ENCODE measurements around the gene PLEKHG2.

The PLEKHG2 gene

DNA sequence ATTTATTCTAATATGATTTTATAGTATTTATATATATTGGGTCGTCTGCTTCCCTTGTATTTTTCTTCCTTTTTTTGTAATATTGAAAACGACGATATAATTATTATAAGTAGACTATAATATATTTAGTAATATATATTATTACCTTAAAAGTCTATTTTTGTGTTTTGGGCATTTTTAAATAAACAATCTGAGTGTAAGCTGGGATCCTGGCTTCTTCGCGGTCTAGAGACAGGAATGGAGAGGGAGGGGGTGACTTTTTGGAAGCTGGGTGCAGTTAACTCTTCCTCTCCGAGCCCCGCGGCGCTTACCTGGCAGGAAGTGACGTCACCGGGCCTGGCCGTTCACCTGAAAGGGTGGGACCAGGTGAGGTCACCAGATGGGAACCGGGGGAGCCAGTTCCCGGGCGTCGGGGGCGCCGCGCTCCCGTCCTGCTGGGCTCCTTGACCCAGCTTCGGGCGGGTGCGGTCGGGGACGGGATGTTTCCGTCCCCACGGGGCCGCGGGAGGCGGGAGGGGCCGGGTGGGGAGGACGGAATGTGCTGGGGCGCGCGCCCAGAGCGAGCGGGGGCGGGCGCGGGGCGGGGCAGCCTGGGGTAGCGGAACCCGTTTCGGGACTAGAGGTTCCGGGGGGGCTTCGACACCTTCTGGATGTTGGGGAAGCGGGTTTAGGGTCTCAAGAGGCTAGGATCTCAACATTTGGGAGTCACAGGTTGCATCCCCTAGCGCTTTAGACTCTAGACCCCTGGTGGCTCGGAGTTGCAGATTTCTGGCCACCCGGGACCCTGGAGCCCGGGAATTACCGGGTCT lies 3.1 kb upstream of the PLEKHG2 start:
- Histone ChIP-seq H3K27ac (ENCODE audit: low read length) (peak overlapping the region; percentile 99), H3K4me1 (ENCODE audit: control insufficient read depth in 1 of 2, insufficient read depth in 2 of 2, low read length in 2 of 2) (peaks cover 0 to 25% of the 10 kb centered on the region in 2 donors), H3K4me3 (ENCODE audit: low read depth in 1 of 2, low read length in 2 of 2) (peak overlapping the region; percentile 98 to 99), H3K27me3 (ENCODE audit: low read depth, low read length) (no peaks in the 10 kb centered on the region), H3K9me3 (ENCODE audit: control insufficient read depth in 1 of 2, low read length in 2 of 2) (no peaks in the 10 kb centered on the region), H3K36me3 (ENCODE audit: control insufficient read depth in 1 of 2, insufficient read depth in 2 of 2, low read length in 2 of 2) (peaks cover 17 to 22% of the 10 kb centered on the region in 2 donors)

DNA sequence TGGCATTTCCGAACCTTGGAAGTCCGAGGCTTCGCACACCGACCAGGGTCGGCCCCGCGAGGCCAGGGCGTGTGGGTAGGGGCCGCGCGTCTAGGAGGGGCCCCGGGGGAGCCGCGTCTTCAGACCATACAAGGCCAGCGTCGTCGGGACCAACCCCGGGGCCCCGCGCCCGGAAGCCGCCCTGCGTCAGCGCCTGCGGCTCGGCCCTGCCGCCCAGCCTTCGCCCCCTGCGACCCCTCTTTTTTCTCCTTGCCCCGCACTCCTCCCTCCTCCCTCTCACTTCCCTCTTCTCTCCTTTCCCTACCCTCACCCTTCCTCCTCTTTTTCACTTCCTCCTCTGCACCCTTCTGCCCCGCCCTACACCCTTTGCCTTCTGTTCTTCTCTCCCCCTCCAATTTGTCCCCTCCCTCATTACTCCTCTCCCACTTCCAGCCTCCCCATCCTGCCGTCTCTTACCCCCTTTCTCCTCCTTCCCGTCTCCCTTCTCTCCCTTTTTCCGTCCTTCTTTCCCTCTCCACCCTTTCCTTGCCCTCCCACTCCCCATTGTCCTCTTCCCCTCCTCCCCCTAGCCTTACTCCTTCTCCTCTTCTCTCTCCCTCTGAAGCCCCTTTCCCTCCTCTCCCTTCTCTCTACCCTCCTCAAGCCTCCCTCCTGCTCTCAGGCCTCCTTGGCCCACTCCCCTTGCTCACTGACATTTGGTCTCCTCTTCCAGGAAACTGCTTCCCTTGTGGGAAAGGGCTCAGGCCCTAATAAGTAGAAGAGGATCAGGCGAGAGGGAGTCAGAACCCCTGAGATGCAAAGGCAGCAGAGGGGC lies 2.2 kb upstream of the PLEKHG2 start:
- H3K27me3 ChIP-seq (ENCODE audit: low read depth, low read length), result no peaks in the 10 kb centered on the region
- H3K4me1 ChIP-seq (ENCODE audit: control insufficient read depth in 1 of 2, insufficient read depth in 2 of 2, low read length in 2 of 2), result peaks cover 0 to 30% of the 10 kb centered on the region in 2 donors
- peak overlapping the region; percentile 99 for H3K27ac ChIP-seq (ENCODE audit: low read length)
- H3K36me3 ChIP-seq (ENCODE audit: control insufficient read depth in 1 of 2, insufficient read depth in 2 of 2, low read length in 2 of 2), result peaks cover 17 to 22% of the 10 kb centered on the region in 2 donors
- peak overlapping the region; percentile 57 to 61 for H3K4me3 ChIP-seq (ENCODE audit: low read depth in 1 of 2, low read length in 2 of 2)
- H3K9me3 ChIP-seq (ENCODE audit: control insufficient read depth in 1 of 2, low read length in 2 of 2), result no peaks in the 10 kb centered on the region

DNA sequence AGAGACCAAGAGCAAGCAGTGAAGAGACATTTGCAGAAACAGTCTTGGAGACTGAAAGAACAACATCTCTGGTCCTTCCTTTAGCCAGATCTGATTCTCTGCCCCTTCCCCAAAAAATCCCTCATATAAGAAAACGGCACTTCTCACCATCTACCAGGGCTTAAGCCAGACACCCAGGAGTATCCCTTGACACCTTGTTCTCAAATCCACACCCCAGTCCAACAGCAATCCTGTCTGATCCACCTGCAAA lies 1.7 kb upstream of the PLEKHG2 start:
- Histone ChIP-seq H3K36me3 (ENCODE audit: control insufficient read depth in 1 of 2, insufficient read depth in 2 of 2, low read length in 2 of 2) (peaks cover 17 to 22% of the 10 kb centered on the region in 2 donors), H3K9me3 (ENCODE audit: control insufficient read depth in 1 of 2, low read length in 2 of 2) (no peaks in the 10 kb centered on the region), H3K27me3 (ENCODE audit: low read depth, low read length) (no peaks in the 10 kb centered on the region), H3K4me3 (ENCODE audit: low read depth in 1 of 2, low read length in 2 of 2) (peak overlapping the region; percentile 57 to 61), H3K27ac (ENCODE audit: low read length) (peak overlapping the region; percentile 99), H3K4me1 (ENCODE audit: control insufficient read depth in 1 of 2, insufficient read depth in 2 of 2, low read length in 2 of 2) (peaks cover 0 to 31% of the 10 kb centered on the region in 2 donors)

DNA sequence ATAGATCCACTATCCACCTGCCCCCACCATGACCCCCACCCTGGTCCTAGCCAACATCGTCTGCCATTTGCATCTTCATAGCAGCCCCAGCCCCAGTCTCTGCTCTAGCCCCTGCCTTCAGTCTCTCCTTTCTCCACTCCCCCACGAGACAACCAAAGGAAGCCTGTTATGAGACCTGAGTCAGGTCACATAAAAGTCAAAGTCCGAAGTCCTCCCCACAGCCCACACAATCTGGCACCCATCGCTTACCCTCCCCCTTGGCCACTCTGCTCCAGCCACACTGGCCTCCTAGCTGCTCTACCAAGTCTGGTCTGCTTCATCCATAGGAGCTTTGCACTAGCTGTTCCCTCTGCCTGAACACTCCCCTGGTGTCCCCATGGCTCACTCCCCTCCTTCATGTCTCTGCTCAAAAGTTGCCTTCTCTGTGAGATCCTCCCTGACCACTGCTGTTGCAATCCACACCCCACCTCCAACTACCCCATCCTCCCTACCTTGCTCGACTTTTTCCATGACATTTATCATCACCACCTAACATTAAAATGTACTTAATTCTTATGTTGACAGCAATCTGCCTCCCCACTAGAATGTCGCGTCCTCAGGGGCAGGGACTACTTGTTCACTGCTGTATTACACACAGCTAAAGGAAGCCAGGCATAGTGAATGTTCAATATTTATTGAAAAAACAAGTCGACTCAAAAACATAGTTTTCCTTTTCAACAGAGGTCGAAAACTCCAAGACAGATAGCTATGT lies 1.2 kb upstream of the PLEKHG2 start:
- Histone ChIP-seq H3K27ac (ENCODE audit: low read length) (peak overlapping the region; percentile 99), H3K4me3 (ENCODE audit: low read depth in 1 of 2, low read length in 2 of 2) (peak overlapping the region; percentile 57 to 61), H3K27me3 (ENCODE audit: low read depth, low read length) (no peaks in the 10 kb centered on the region), H3K36me3 (ENCODE audit: control insufficient read depth in 1 of 2, insufficient read depth in 2 of 2, low read length in 2 of 2) (peaks cover 17 to 22% of the 10 kb centered on the region in 2 donors), H3K9me3 (ENCODE audit: control insufficient read depth in 1 of 2, low read length in 2 of 2) (no peaks in the 10 kb centered on the region), H3K4me1 (ENCODE audit: control insufficient read depth in 1 of 2, insufficient read depth in 2 of 2, low read length in 2 of 2) (peaks cover 0 to 36% of the 10 kb centered on the region in 2 donors)

DNA sequence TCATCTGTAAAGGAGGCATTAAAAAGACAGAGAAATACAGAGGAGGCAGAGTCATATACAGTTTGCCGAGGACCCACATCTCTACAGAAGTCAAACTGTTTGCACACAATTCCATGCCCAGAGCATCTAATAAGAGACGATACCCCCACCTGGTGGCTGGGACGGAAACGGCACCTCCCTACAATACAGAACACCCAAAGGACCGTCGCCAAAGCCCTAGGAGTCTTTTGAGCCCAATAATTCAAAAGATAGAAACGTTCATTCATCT lies 703 bp upstream of the PLEKHG2 start:
- peak overlapping the region; percentile 99 for H3K27ac ChIP-seq (ENCODE audit: low read length)
- peak overlapping the region; percentile 57 to 61 for H3K4me3 ChIP-seq (ENCODE audit: low read depth in 1 of 2, low read length in 2 of 2)
- peaks cover 0 to 41% of the 10 kb centered on the region in 2 donors for H3K4me1 ChIP-seq (ENCODE audit: control insufficient read depth in 1 of 2, insufficient read depth in 2 of 2, low read length in 2 of 2)
- H3K9me3 ChIP-seq (ENCODE audit: control insufficient read depth in 1 of 2, low read length in 2 of 2), result no peaks in the 10 kb centered on the region
- H3K27me3 ChIP-seq (ENCODE audit: low read depth, low read length), result no peaks in the 10 kb centered on the region
- peaks cover 17 to 21% of the 10 kb centered on the region in 2 donors for H3K36me3 ChIP-seq (ENCODE audit: control insufficient read depth in 1 of 2, insufficient read depth in 2 of 2, low read length in 2 of 2)

DNA sequence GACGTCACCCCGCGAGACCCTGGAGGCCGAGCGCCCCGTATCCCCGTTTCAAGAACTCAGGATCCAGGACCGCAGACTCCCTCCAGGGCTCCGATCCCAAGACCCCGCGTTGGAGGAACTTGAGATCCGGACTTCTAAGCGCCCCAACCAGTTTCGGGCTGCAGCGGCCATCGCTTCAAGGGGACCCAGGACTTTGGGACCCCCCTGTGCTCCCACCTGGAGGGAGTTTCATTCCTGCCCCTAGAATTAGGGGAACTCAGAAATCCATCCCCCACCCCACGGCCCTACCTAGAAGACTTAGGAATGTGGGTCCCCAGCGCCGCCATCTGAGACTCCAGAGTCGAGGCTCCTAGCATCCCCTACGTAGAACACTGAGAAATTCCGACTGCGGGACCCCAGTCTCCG lies 400 bp downstream of the PLEKHG2 start:
- Histone ChIP-seq H3K27me3 (ENCODE audit: low read depth, low read length) (no peaks in the 10 kb centered on the region), H3K9me3 (ENCODE audit: control insufficient read depth in 1 of 2, low read length in 2 of 2) (no peaks in the 10 kb centered on the region), H3K36me3 (ENCODE audit: control insufficient read depth in 1 of 2, insufficient read depth in 2 of 2, low read length in 2 of 2) (peaks cover 11 to 14% of the 10 kb centered on the region in 2 donors), H3K4me1 (ENCODE audit: control insufficient read depth in 1 of 2, insufficient read depth in 2 of 2, low read length in 2 of 2) (peaks cover 0 to 43% of the 10 kb centered on the region in 2 donors), H3K27ac (ENCODE audit: low read length) (peak overlapping the region; percentile 74), H3K4me3 (ENCODE audit: low read depth in 1 of 2, low read length in 2 of 2) (peak overlapping the region; percentile 73 to 81)

DNA sequence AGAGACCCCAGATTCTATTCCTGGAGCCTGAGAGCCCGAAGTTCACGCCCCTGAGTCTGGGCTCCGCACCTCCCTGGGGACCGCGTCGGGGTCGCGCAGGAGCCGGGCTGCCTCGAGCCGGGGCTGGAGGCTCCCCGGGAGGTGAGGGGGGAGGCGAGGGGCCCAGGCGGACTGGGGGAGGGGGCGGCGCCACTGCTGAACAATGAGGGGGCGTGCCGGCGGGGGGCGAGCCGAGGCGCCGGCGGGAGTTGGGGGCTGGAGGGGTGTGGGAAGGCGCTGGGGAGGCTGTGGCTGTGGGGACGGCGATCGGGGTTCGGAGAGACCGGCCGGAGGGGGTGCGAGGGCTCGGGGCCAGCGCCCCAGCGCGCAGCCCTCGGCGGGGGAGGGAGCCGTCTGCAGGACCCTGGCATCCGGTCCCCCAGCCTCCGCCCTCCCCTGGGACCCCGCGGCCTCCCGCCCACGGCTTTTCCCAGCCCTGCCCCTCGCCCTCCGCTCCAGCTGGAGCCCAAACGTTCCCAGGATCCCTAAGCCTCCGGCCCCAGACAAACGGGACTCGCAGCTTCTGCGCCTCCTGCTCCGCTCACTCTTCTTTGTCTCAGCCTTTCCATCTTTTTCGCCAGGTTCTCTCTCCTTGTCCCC lies 922 bp downstream of the PLEKHG2 start:
- peaks cover 6 to 11% of the 10 kb centered on the region in 2 donors for H3K36me3 ChIP-seq (ENCODE audit: control insufficient read depth in 1 of 2, insufficient read depth in 2 of 2, low read length in 2 of 2)
- no peaks in the 10 kb centered on the region for H3K9me3 ChIP-seq (ENCODE audit: control insufficient read depth in 1 of 2, low read length in 2 of 2)
- H3K27me3 ChIP-seq (ENCODE audit: low read depth, low read length), result no peaks in the 10 kb centered on the region
- H3K27ac ChIP-seq (ENCODE audit: low read length), result peak overlapping the region; percentile 74
- peak overlapping the region; percentile 73 to 81 for H3K4me3 ChIP-seq (ENCODE audit: low read depth in 1 of 2, low read length in 2 of 2)
- H3K4me1 ChIP-seq (ENCODE audit: control insufficient read depth in 1 of 2, insufficient read depth in 2 of 2, low read length in 2 of 2), result peaks cover 0 to 43% of the 10 kb centered on the region in 2 donors

DNA sequence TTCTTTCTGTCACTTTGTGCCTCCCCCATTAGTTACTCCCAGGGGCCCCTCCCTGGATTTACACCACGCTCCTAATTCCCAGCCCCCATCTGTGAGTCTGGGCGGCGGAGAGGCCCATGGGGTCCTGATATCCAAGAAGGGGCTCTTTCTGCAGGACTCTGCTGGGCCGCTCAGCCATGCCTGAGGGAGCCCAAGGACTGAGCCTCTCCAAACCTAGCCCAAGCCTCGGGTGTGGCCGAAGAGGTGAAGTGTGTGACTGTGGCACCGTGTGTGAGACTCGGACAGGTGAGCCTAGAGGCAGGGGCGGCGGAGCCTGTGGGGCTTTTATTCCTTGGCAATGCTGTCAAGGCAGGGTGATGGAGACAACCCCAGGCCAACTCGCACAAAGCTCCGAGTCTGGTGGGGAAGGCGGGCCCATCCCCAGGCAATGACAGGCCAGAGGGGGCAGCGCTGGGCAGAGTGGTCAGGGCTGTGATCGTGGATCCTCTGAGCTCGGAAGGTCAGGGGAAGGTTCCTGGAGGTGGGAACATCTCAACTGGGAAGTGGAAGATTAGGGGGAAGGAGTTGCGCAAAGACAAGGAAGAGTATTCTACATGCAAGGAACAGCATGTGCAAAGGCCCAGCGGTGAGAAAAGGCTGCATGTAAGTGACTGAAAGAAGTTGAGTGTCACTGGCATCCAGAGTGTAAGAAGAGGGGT lies 1.6 kb downstream of the PLEKHG2 start:
- Histone ChIP-seq H3K4me1 (ENCODE audit: control insufficient read depth in 1 of 2, insufficient read depth in 2 of 2, low read length in 2 of 2) (peaks cover 0 to 43% of the 10 kb centered on the region in 2 donors), H3K4me3 (ENCODE audit: low read depth in 1 of 2, low read length in 2 of 2) (peak overlapping the region; percentile 73 to 81), H3K27ac (ENCODE audit: low read length) (peak overlapping the region; percentile 72)

DNA sequence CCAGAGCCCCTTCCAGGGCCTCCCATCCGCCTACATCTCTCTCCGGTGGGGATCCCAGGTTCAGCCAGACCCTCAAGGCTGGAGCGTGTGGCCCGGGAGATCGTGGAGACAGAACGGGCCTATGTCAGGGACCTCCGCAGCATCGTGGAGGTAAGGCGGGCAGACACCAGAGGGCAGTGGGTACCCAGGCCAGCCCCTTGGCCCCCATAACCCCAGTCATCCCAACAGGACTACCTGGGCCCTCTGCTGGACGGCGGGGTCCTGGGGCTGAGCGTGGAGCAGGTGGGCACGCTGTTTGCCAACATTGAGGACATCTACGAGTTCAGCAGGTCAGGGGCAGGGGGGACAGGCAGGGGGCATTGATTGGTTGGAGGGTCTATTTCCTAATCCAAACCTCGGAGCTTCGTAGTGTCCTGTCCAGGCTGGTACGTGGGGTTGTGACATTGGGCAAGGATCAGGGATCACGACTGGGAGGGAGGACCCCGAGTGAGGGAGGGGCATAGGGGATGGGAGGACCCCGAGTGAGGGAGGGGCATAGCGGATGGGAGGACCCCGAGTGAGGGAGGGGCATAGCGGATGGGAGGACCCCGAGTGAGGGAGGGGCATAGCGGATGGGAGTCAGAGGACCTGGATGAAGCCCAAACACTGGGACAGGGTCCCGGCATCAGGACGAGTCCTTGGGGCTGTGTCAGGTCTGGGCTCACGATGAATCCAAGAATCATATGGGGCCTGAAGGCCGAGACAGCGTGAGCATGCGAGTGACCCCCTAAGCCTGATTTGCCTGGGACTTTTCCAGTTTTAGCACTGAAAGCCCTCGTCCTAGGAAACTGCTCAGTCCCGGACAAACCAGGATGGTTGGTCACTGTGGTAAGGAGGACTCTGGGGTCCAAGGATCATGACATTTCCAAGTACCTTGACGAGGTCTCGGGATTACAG lies 2.9 kb downstream of the PLEKHG2 start:
- peak overlapping the region; percentile 73 to 81 for H3K4me3 ChIP-seq (ENCODE audit: low read depth in 1 of 2, low read length in 2 of 2)
- H3K36me3 ChIP-seq (ENCODE audit: control insufficient read depth in 1 of 2, insufficient read depth in 2 of 2, low read length in 2 of 2), result peaks cover 0 to 18% of the 10 kb centered on the region in 2 donors
- no peaks in the 10 kb centered on the region for H3K9me3 ChIP-seq (ENCODE audit: control insufficient read depth in 1 of 2, low read length in 2 of 2)
- no peak overlapping the region for H3K27ac ChIP-seq (ENCODE audit: low read length)
- H3K27me3 ChIP-seq (ENCODE audit: low read depth, low read length), result no peaks in the 10 kb centered on the region
- H3K4me1 ChIP-seq (ENCODE audit: control insufficient read depth in 1 of 2, insufficient read depth in 2 of 2, low read length in 2 of 2), result peaks cover 0 to 43% of the 10 kb centered on the region in 2 donors

More for the DNA sequence above, 1.6 kb downstream of the PLEKHG2 start:
- peaks cover 0 to 12% of the 10 kb centered on the region in 2 donors for H3K36me3 ChIP-seq (ENCODE audit: control insufficient read depth in 1 of 2, insufficient read depth in 2 of 2, low read length in 2 of 2)
- H3K9me3 ChIP-seq (ENCODE audit: control insufficient read depth in 1 of 2, low read length in 2 of 2), result no peaks in the 10 kb centered on the region
- H3K27me3 ChIP-seq (ENCODE audit: low read depth, low read length), result no peaks in the 10 kb centered on the region
